Uterus (tissue), 4 donors: ENCODE results near the gene BOLA3. TPM values are rescaled to one million over a fixed set of nuclear protein-coding genes. Genes with fewer than 3 reads are reported as not detected.

Experiments
- DNase-seq, 2 donors: peaks; one replicate each; pipeline ENCODE4 v3.0.0-alpha.2; 2019 to 2020
- H3K27ac ChIP-seq, 2 donors: fragments of 200-600 bp; sonication (generic); 1 replicate in 1 of 2; 2 replicates in 1 of 2; pipeline ENCODE4 v1.5.1; 2016 to 2018
- H3K27me3 ChIP-seq, 2 donors: fragments of 200-600 bp; sonication (generic); one replicate each; pipeline ENCODE4 v1.5.1; 2018 to 2019; ENCODE audit warnings: control low read depth in 1 of 2
- H3K36me3 ChIP-seq, 2 donors: fragments of 200-600 bp; sonication (generic); one replicate each; pipeline ENCODE4 v1.5.1; 2019; ENCODE audit warnings: control low read depth in 1 of 2
- H3K4me1 ChIP-seq, 2 donors: fragments of 200-600 bp; sonication (generic); one replicate each; pipeline ENCODE4 v1.5.1; 2018 to 2019; ENCODE audit warnings: control low read depth in 1 of 2
- H3K4me3 ChIP-seq, 2 donors: fragments of 200-600 bp; sonication (generic); 1 replicate in 1 of 2; 2 replicates in 1 of 2; pipeline ENCODE4 v1.5.1; 2018 to 2019; ENCODE audit warnings: mild to moderate bottlenecking in 1 of 2
- H3K9me3 ChIP-seq, 2 donors: fragments of 200-600 bp; sonication (generic); one replicate each; pipeline ENCODE4 v1.5.1; 2019; ENCODE audit warnings: control low read depth in 1 of 2
- CTCF ChIP-seq, 4 experiments: fragments of 200-600 bp in 2 of 4; fragments of 450-650 bp in 2 of 4; sonication (generic) in 2 of 4; IDR thresholded peaks; one replicate each; pipeline ENCODE4 v1.5.1; 2016 to 2019; ENCODE audit warnings: antibody characterized with exemption in 4 of 4, mild to moderate bottlenecking in 2 of 4, moderate library complexity in 1 of 4
- POLR2A ChIP-seq, 2 donors: fragments of 450-650 bp; IDR thresholded peaks; one replicate each; pipeline ENCODE4 v1.6.1; 2016; ENCODE audit warnings: antibody characterized with exemption in 2 of 2, mild to moderate bottlenecking in 1 of 2, moderate library complexity in 1 of 2
- intact Hi-C: fragments of 100-400 bp; cut with DNase I; formaldehyde crosslinking; loops from one replicate; pipeline ENCODE4 v1.15.1; 2023; ENCODE audit warnings: low total_unique reads
- total RNA-seq, 4 donors: library from RNA; depleted of rRNA in 3 of 4; stranded (reverse); fragments of >200 nt in 3 of 4; gene quantifications; one replicate each; pipeline versions ENCODE4 v1.1.0 to v1.2.4, GENCODE V29; 2014 to 2023
- donor health status: DM: yes; HTN: yes; CAD: no.

BOLA3 gene
- total RNA-seq, 4 donors from 2014 or later = 9.1 to 54.4 (median 16.1) TPM

GRCh38 chr2:74086021-74086420, 61.7 kb downstream of the BOLA3 start:
- Histone ChIP-seq H3K27me3 (no peaks in the 10 kb centered on the region), H3K36me3 (no peaks in the 10 kb centered on the region), H3K27ac (no peak overlapping the region), H3K9me3 (no peaks in the 10 kb centered on the region), H3K4me3 (no peak overlapping the region), H3K4me1 (no peaks in the 10 kb centered on the region)
- intact Hi-C loops = no loop called here
- TF ChIP-seq POLR2A (IDR thresholded peaks at IDR 0.05) (no peak), CTCF (IDR thresholded peaks at IDR 0.05) (no peak)
- no peak for DNase-seq

Other genes with a start within 250 kb of the BOLA3 start
- 100 to 1,000 TPM in 1 of 4 donors, 10 to 100 TPM in 3; 43.6 to 128 (median 58.6) TPM for gene DGUOK, start 221.0 kb downstream of the BOLA3 start, total RNA-seq
- 10 to 100 TPM in 2 of 4 donors, 1 to 10 TPM in 2; 1.3 to 12.0 (median 7.8) TPM for gene TET3, start 163.0 kb downstream of the BOLA3 start, total RNA-seq
- 100 to 1,000 TPM in 2 of 4 donors, 10 to 100 TPM in 2; 63.0 to 161 (median 95.3) TPM for gene MOB1A, start 31.0 kb upstream of the BOLA3 start, total RNA-seq
- gene MTHFD2, start 50.7 kb upstream of the BOLA3 start, total RNA-seq = 10 to 100 TPM; 32.0 to 55.5 (median 42.3) TPM
- gene SLC4A5, start 195.5 kb upstream of the BOLA3 start, total RNA-seq = 10 to 100 TPM in 1 of 4 donors, 1 to 10 TPM in 3; 2.1 to 15.1 (median 5.3) TPM
- gene DCTN1, start 232.4 kb upstream of the BOLA3 start, total RNA-seq = 100 to 1,000 TPM in 2 of 4 donors, 10 to 100 TPM in 2; 48.2 to 140 (median 95.0) TPM